HepG2 (cell line): ENCODE results near the gene MAP2K5. TPM values are rescaled to one million over a fixed set of nuclear protein-coding genes. Genes with fewer than 3 reads are reported as not detected.

Experiments
- HNF4A ChIP-seq: sonication (generic); formaldehyde crosslinking; IDR thresholded peaks from 2 replicates; pipeline ENCODE4 v1.4.0; 2020; ENCODE audit warnings: missing genetic modification reagents
- MAF1 ChIP-seq: sonication (generic); formaldehyde crosslinking; IDR thresholded peaks from 2 replicates; pipeline ENCODE4 v1.5.0; 2020; ENCODE audit warnings: missing genetic modification reagents, borderline replicate concordance
- NCOA2 ChIP-seq: sonication (generic); formaldehyde crosslinking; IDR thresholded peaks from 2 replicates; pipeline ENCODE4 v1.8.0; 2022; ENCODE audit warnings: inconsistent platforms
- NPAS2 ChIP-seq: sonication (generic); formaldehyde crosslinking; IDR thresholded peaks from 2 replicates; pipeline ENCODE4 v1.8.0; 2022; ENCODE audit warnings: mild to moderate bottlenecking, missing genetic modification reagents, borderline replicate concordance
- SRF ChIP-seq: IDR thresholded peaks from 2 replicates; pipeline ENCODE4 v1.6.1; 2011; ENCODE audit warnings: mild to moderate bottlenecking, low read depth, low read length, moderate library complexity
- TCF7L2 ChIP-seq: IDR thresholded peaks from 2 replicates; pipeline ENCODE4 v1.6.1; 2011; ENCODE audit warnings: mild to moderate bottlenecking, low read depth, low read length, moderate library complexity
- ZBTB7B ChIP-seq: sonication (generic); formaldehyde crosslinking; IDR thresholded peaks from 2 replicates; pipeline ENCODE4 v1.4.0; 2020; ENCODE audit warnings: missing genetic modification reagents
- ZC3H4 ChIP-seq: sonication (generic); formaldehyde crosslinking; IDR thresholded peaks from 2 replicates; pipeline ENCODE4 v1.4.0; 2020; ENCODE audit warnings: missing genetic modification reagents, borderline replicate concordance
- ZMYM3 ChIP-seq: sonication (generic); formaldehyde crosslinking; IDR thresholded peaks from 2 replicates; pipeline ENCODE4 v1.5.1; 2020; ENCODE audit warnings: mild to moderate bottlenecking, missing genetic modification reagents
- ZNF160 ChIP-seq: sonication (generic); formaldehyde crosslinking; IDR thresholded peaks from 2 replicates; pipeline ENCODE4 v1.8.0; 2022; ENCODE audit warnings: mild to moderate bottlenecking, inconsistent platforms, missing genetic modification reagents
- ZNF552 ChIP-seq: sonication (generic); formaldehyde crosslinking; IDR thresholded peaks from 2 replicates; pipeline ENCODE4 v1.9.0; 2022; ENCODE audit warnings: missing genetic modification reagents, mild to moderate bottlenecking, borderline replicate concordance
- ZNF614 ChIP-seq: IDR thresholded peaks from 2 replicates; pipeline ENCODE4 v1.6.1; 2018; ENCODE audit warnings: missing biosample characterization, missing genetic modification reagents, inconsistent platforms, borderline replicate concordance
- ZSCAN30 ChIP-seq: sonication (generic); formaldehyde crosslinking; IDR thresholded peaks from 2 replicates; pipeline ENCODE4 v1.5.0; 2020; ENCODE audit warnings: mild to moderate bottlenecking, missing genetic modification reagents
- polyA plus RNA-seq, 8 experiments: library from polyadenylated mRNA; depleted of rRNA in 3 of 8; stranded (reverse) in 7 of 8; unstranded in 1 of 8; fragments of >200 nt; fragmentation: Illumina TruSeq in 4 of 8; extraction: Trizol in 4 of 8; gene quantifications; 2 replicates each; pipeline versions ENCODE4 v1.2.1 to v1.2.3, GENCODE V29; 2011 to 2016; ENCODE audit warnings: low read depth in 4 of 8, missing spikeins in 1 of 8, mixed read lengths in 1 of 8; ENCODE audit not compliant: insufficient read depth in 1 of 8
- total RNA-seq, 5 experiments: library from RNA; depleted of rRNA; stranded (reverse); fragments of >200 nt; fragmentation: Illumina TruSeq; extraction: Trizol; gene quantifications; 2 replicates each; pipeline ENCODE4 v1.2.3, GENCODE V29; 2016; ENCODE audit warnings: low read depth in 1 of 5
- TF ChIP-seq, protein P1 (sequence below), 2 experiments: sonication (generic) in 1 of 2; formaldehyde crosslinking in 1 of 2; IDR thresholded peaks; 2 replicates each; pipeline versions ENCODE4 v1.6.1 to v1.9.0; 2014 to 2022; ENCODE audit warnings: antibody characterized with exemption in 1 of 2, borderline replicate concordance in 1 of 2, inconsistent platforms in 1 of 2, low read depth in 1 of 2, missing genetic modification reagents in 1 of 2

MAP2K5 gene
- total and polyA plus RNA-seq, 2 of the 13 experiments (the other 11 are each of a cell fraction or from before 2014, with no cell fraction given): 4.0 to 4.3 TPM

- no peak for TF ChIP-seq ZNF552 (CRISPR knock-in tag)
- no peak for TF ChIP-seq ZSCAN30
- TF ChIP-seq ZNF160 (CRISPR knock-in tag): no peak
- no peak for TF ChIP-seq ZNF614 (CRISPR knock-in tag)
- no peak for TF ChIP-seq SRF
- TF ChIP-seq HNF4A (CRISPR knock-in tag): peak; percentile 33; the same call in 1 of the 2 replicates
- TF ChIP-seq TCF7L2: no peak
- TF ChIP-seq ZMYM3 (CRISPR knock-in tag): no peak
- TF ChIP-seq ZBTB7B (CRISPR knock-in tag): no peak
- no peak for TF ChIP-seq ZC3H4 (CRISPR knock-in tag)
- TF ChIP-seq, protein P1, sequence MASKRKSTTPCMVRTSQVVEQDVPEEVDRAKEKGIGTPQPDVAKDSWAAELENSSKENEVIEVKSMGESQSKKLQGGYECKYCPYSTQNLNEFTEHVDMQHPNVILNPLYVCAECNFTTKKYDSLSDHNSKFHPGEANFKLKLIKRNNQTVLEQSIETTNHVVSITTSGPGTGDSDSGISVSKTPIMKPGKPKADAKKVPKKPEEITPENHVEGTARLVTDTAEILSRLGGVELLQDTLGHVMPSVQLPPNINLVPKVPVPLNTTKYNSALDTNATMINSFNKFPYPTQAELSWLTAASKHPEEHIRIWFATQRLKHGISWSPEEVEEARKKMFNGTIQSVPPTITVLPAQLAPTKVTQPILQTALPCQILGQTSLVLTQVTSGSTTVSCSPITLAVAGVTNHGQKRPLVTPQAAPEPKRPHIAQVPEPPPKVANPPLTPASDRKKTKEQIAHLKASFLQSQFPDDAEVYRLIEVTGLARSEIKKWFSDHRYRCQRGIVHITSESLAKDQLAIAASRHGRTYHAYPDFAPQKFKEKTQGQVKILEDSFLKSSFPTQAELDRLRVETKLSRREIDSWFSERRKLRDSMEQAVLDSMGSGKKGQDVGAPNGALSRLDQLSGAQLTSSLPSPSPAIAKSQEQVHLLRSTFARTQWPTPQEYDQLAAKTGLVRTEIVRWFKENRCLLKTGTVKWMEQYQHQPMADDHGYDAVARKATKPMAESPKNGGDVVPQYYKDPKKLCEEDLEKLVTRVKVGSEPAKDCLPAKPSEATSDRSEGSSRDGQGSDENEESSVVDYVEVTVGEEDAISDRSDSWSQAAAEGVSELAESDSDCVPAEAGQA (IDR thresholded peaks at IDR 0.05; ENCODE audit: low read depth): no peak
- TF ChIP-seq, protein P1 (CRISPR knock-in tag; IDR thresholded peaks at IDR 0.05; ENCODE audit: borderline replicate concordance): no peak
- no peak for TF ChIP-seq NCOA2 (CRISPR knock-in tag)
- no peak for TF ChIP-seq NPAS2 (CRISPR knock-in tag)
- TF ChIP-seq MAF1 (CRISPR knock-in tag): no peak
These were observed 291.4 kb downstream of the MAP2K5 start (continued) for GRCh38 chr15:67833710-67834511.
